Neural progenitor cell (in vitro differentiated cells): Measurements from ENCODE around the gene GUCY2C. TPM values are rescaled to one million over a fixed set of nuclear protein-coding genes. Genes with fewer than 3 reads are reported as not detected.

ENCODE experiments used
- DNase-seq: peaks from one replicate; pipeline ENCODE4 v3.0.0-alpha.2; 2016; ENCODE audit warnings: low spot score
- H2AFZ ChIP-seq: fragments of 200-600 bp; sonication (generic); replicated peaks from 2 replicates; pipeline ENCODE4 v1.6.1; 2016; ENCODE audit warnings: antibody characterized with exemption
- H3F3A ChIP-seq: fragments of 200-600 bp; sonication (generic); 2 replicates; pipeline ENCODE4 v1.6.1; 2016; ENCODE audit warnings: antibody characterized with exemption, low read depth
- H3K27ac ChIP-seq: fragments of 200-600 bp; sonication (generic); 2 replicates; pipeline ENCODE4 v1.5.1; 2016; ENCODE audit warnings: mild to moderate bottlenecking
- H3K27me3 ChIP-seq: fragments of 200-600 bp; sonication (generic); 2 replicates; pipeline ENCODE4 v1.6.1; 2016; ENCODE audit warnings: mild to moderate bottlenecking, moderate library complexity
- H3K36me3 ChIP-seq: fragments of 200-600 bp; sonication (generic); 2 replicates; pipeline ENCODE4 v1.5.1; 2016
- H3K4me1 ChIP-seq: fragments of 200-600 bp; sonication (generic); 2 replicates; pipeline ENCODE4 v1.6.1; 2016; ENCODE audit warnings: mixed run types
- H3K4me2 ChIP-seq: fragments of 200-600 bp; sonication (generic); 2 replicates; pipeline ENCODE4 v1.6.1; 2016
- H3K4me3 ChIP-seq: fragments of 200-600 bp; sonication (generic); 2 replicates; pipeline ENCODE4 v1.5.1; 2016
- H3K79me2 ChIP-seq: fragments of 200-600 bp; sonication (generic); 2 replicates; pipeline ENCODE4 v1.6.1; 2016; ENCODE audit warnings: low read depth
- H3K9ac ChIP-seq: fragments of 200-600 bp; sonication (generic); 2 replicates; pipeline ENCODE4 v1.6.1; 2016
- H3K9me3 ChIP-seq: fragments of 200-600 bp; sonication (generic); 2 replicates; pipeline ENCODE4 v1.5.1; 2016; ENCODE audit warnings: low read depth
- H4K20me1 ChIP-seq: fragments of 200-600 bp; sonication (generic); 2 replicates; pipeline ENCODE4 v1.6.1; 2016; ENCODE audit warnings: low read depth
- H3K27ac Mint-ChIP-seq: 3 replicates; pipeline ENCODE4 v1.8.0; 2021; ENCODE audit warnings: mixed read lengths
- H3K27me3 Mint-ChIP-seq: 2 replicates; pipeline ENCODE4 v1.8.0; 2022; ENCODE audit warnings: low read depth, mild to moderate bottlenecking, inconsistent platforms, moderate library complexity, mixed read lengths; ENCODE audit not compliant: insufficient read depth
- H3K36me3 Mint-ChIP-seq: 3 replicates; pipeline ENCODE4 v1.8.0; 2021; ENCODE audit warnings: mixed read lengths
- H3K4me1 Mint-ChIP-seq: 3 replicates; pipeline ENCODE4 v1.8.0; 2021; ENCODE audit warnings: mixed read lengths
- H3K4me3 Mint-ChIP-seq: 3 replicates; pipeline ENCODE4 v1.8.0; 2021; ENCODE audit warnings: mild to moderate bottlenecking, moderate library complexity, mixed read lengths
- H3K9me3 Mint-ChIP-seq: 3 replicates; pipeline ENCODE4 v1.8.0; 2020; ENCODE audit warnings: mixed read lengths
- EZH2 ChIP-seq: fragments of 200-600 bp; sonication (generic); IDR thresholded peaks from 2 replicates; pipeline ENCODE4 v1.6.1; 2017; ENCODE audit warnings: antibody characterized with exemption, mild to moderate bottlenecking, moderate library complexity
- EZH2phosphoT487 ChIP-seq: fragments of 200-600 bp; sonication (generic); IDR thresholded peaks from 2 replicates; pipeline ENCODE4 v1.6.1; 2017; ENCODE audit warnings: antibody characterized with exemption
- total RNA-seq: library from RNA; depleted of rRNA; stranded (reverse); fragments of >200 nt; gene quantifications from 2 replicates; pipeline ENCODE4 v1.2.3, GENCODE V29; 2015; ENCODE audit warnings: low replicate concordance
- TF ChIP-seq, protein P1 (sequence below): fragments of 200-600 bp; sonication (generic); IDR thresholded peaks from 2 replicates; pipeline ENCODE4 v1.5.1; 2017; ENCODE audit warnings: antibody characterized with exemption, mild to moderate bottlenecking

The GUCY2C gene
- total RNA-seq, 1 donor from 2014 or later, result not detected

DNA sequence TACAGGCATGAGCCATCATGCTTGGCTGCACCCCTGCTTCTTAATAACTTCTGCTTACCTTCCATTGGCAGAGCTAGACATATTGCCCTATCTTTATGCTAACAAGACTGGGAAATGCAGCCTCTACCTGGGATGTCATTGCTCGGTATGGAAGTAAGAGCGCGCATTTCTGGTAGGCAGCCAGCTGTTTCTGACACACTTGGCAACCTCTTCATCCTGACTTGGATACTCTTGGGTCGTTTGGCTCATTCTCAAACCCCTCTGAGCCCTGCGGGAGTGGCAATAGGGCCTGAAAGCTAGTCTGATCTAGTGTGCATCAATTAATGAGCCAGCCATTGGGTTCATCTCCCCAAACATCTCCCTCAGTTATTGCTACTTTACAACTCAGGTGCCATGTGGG lies 123.3 kb downstream of the GUCY2C start:
- Mint-ChIP-seq H3K9me3 (no peaks in the 10 kb centered on the region), H3K27me3 (peaks cover 8% of the 10 kb centered on the region), H3K27ac (no peak overlapping the region), H3K36me3 (no peaks in the 10 kb centered on the region), H3K4me1 (peaks cover 3% of the 10 kb centered on the region), H3K4me3 (no peak overlapping the region)
- H3K9ac ChIP-seq, result no peak overlapping the region
- H3K79me2 ChIP-seq, result no peaks in the 10 kb centered on the region
- no peaks in the 10 kb centered on the region for H3K36me3 ChIP-seq
- H3K4me2 ChIP-seq, result no peak overlapping the region
- H3K27me3 ChIP-seq, result peaks cover 16% of the 10 kb centered on the region
- no peak overlapping the region for H3K4me3 ChIP-seq
- no peak overlapping the region for H3K27ac ChIP-seq
- no peaks in the 10 kb centered on the region for H3K4me1 ChIP-seq
- H3K9me3 ChIP-seq, result no peaks in the 10 kb centered on the region
- DNase-seq, result no peak
- H3F3A ChIP-seq, result no peaks in the 10 kb centered on the region
- no peak for TF ChIP-seq EZH2phosphoT487
- TF ChIP-seq, protein P1, sequence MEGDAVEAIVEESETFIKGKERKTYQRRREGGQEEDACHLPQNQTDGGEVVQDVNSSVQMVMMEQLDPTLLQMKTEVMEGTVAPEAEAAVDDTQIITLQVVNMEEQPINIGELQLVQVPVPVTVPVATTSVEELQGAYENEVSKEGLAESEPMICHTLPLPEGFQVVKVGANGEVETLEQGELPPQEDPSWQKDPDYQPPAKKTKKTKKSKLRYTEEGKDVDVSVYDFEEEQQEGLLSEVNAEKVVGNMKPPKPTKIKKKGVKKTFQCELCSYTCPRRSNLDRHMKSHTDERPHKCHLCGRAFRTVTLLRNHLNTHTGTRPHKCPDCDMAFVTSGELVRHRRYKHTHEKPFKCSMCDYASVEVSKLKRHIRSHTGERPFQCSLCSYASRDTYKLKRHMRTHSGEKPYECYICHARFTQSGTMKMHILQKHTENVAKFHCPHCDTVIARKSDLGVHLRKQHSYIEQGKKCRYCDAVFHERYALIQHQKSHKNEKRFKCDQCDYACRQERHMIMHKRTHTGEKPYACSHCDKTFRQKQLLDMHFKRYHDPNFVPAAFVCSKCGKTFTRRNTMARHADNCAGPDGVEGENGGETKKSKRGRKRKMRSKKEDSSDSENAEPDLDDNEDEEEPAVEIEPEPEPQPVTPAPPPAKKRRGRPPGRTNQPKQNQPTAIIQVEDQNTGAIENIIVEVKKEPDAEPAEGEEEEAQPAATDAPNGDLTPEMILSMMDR, result no peak
- TF ChIP-seq EZH2, result no peak
- H4K20me1 ChIP-seq, result no peaks in the 10 kb centered on the region
- H2AFZ ChIP-seq, result no peak overlapping the region

DNA sequence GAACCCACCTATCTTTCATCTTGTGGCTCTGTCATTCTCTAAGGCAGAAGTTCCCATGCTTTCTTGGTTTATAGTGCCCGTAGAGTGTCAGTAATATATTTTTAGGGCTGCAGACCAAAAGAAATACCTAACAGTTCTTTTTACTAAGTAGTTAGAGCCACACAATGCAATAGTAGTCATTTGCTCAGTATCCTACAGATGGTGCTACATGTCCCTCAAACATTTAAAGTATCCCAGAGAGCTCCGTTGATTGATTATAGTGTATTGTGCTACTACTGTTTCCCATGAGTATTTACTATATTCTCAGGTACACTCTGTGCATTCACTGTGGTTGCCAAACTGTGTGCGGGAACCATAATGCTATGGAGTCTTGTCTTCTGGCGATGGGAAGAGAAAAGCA lies 124.0 kb downstream of the GUCY2C start:
- no peak for DNase-seq
- H3K9me3 ChIP-seq, result no peaks in the 10 kb centered on the region

DNA sequence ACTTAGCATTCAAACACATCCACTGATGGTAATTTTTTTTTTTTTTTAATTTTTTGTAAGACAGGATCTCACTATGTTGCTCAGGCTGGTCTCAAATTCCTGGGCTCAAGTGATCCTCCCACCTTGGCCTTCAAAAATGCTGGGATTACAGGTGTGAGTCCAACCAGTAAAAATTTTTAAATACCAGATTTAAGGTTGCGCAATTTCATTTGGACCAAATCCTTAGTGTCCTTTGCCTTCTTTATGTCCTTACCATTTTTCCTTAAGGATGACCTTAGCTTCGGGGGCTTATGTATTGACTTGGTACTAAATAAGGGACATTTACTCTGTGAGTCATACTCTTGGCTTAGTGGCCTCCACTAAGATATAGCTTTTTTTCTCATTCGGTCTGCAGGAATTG lies 124.6 kb downstream of the GUCY2C start:
- no peaks in the 10 kb centered on the region for H3K9me3 ChIP-seq
- peaks cover 29% of the 10 kb centered on the region for H3K27me3 ChIP-seq
- H3K4me2 ChIP-seq, result no peak overlapping the region
- no peak overlapping the region for H3K27ac Mint-ChIP-seq
- H3K4me1 ChIP-seq, result no peaks in the 10 kb centered on the region
- H3K9me3 Mint-ChIP-seq, result no peaks in the 10 kb centered on the region
- no peak overlapping the region for H3K9ac ChIP-seq
- no peak overlapping the region for H2AFZ ChIP-seq
- H3K36me3 ChIP-seq, result no peaks in the 10 kb centered on the region
- H3K27ac ChIP-seq, result no peak overlapping the region
- H3K4me3 ChIP-seq, result no peak overlapping the region
- peaks cover 9% of the 10 kb centered on the region for H3K27me3 Mint-ChIP-seq
- H4K20me1 ChIP-seq, result no peaks in the 10 kb centered on the region
- H3K4me3 Mint-ChIP-seq, result no peak overlapping the region
- H3K79me2 ChIP-seq, result no peaks in the 10 kb centered on the region
- no peak for DNase-seq
- no peaks in the 10 kb centered on the region for H3F3A ChIP-seq
- H3K4me1 Mint-ChIP-seq, result peaks cover 5% of the 10 kb centered on the region
- H3K36me3 Mint-ChIP-seq, result no peaks in the 10 kb centered on the region
- no peak for TF ChIP-seq EZH2phosphoT487
- TF ChIP-seq, protein P1, result no peak
- TF ChIP-seq EZH2, result no peak

More for the DNA sequence above, 124.0 kb downstream of the GUCY2C start:
- H3K9me3 Mint-ChIP-seq, result no peaks in the 10 kb centered on the region
- H3K36me3 Mint-ChIP-seq, result no peaks in the 10 kb centered on the region
- Histone ChIP-seq H3K79me2 (no peaks in the 10 kb centered on the region), H3K4me2 (no peak overlapping the region), H3K36me3 (no peaks in the 10 kb centered on the region), H3K4me3 (no peak overlapping the region), H3K9ac (no peak overlapping the region), H3F3A (no peaks in the 10 kb centered on the region), H2AFZ (no peak overlapping the region), H3K27ac (no peak overlapping the region), H3K4me1 (no peaks in the 10 kb centered on the region), H4K20me1 (no peaks in the 10 kb centered on the region), H3K27me3 (peaks cover 23% of the 10 kb centered on the region)
- no peak overlapping the region for H3K27ac Mint-ChIP-seq
- peaks cover 9% of the 10 kb centered on the region for H3K27me3 Mint-ChIP-seq
- peaks cover 5% of the 10 kb centered on the region for H3K4me1 Mint-ChIP-seq
- TF ChIP-seq, protein P1, result no peak
- no peak for TF ChIP-seq EZH2phosphoT487
- TF ChIP-seq EZH2, result no peak
- H3K4me3 Mint-ChIP-seq, result no peak overlapping the region
